H1 (cell line): Measurements from ENCODE around the gene TIMELESS. TPM values are rescaled to one million over a fixed set of nuclear protein-coding genes. Genes with fewer than 3 reads are reported as not detected.

Source experiments
- ASH2L ChIP-seq: fragments of 200-600, 300-600 bp; sonication (generic); IDR thresholded peaks from one replicate; pipeline ENCODE4 v1.7.1; 2017; ENCODE audit warnings: low read length
- CBX8 ChIP-seq: fragments of 300-800, 300-1000 bp; sonication (generic); IDR thresholded peaks from 2 replicates; pipeline ENCODE4 v1.7.1; 2016; ENCODE audit warnings: low read depth, low read length, borderline replicate concordance
- EP300 ChIP-seq, 2 experiments: IDR thresholded peaks; 1 replicate in 1 of 2; 2 replicates in 1 of 2; pipeline ENCODE4 v1.6.1; 2011 to 2012; ENCODE audit warnings: low read depth in 2 of 2, low read length in 2 of 2, mild to moderate bottlenecking in 2 of 2, borderline replicate concordance in 1 of 2, inconsistent platforms in 1 of 2, moderate library complexity in 1 of 2
- FOSL1 ChIP-seq: IDR thresholded peaks from 2 replicates; pipeline ENCODE4 v1.6.1; 2011; ENCODE audit warnings: mild to moderate bottlenecking, low read depth, low read length, moderate library complexity; ENCODE audit not compliant: insufficient read depth
- POLR2A ChIP-seq, 2 experiments: IDR thresholded peaks; 1 replicate in 1 of 2; 2 replicates in 1 of 2; pipeline ENCODE4 v1.6.1; 2011; ENCODE audit warnings: low read depth in 2 of 2, low read length in 2 of 2, mild to moderate bottlenecking in 2 of 2; ENCODE audit errors: control extremely low read depth in 1 of 2
- SIN3A ChIP-seq, 2 experiments: IDR thresholded peaks in 1 of 2; conservative IDR thresholded peaks in 1 of 2; 2 replicates each; pipeline ENCODE4 v1.6.1; 2011 to 2012; ENCODE audit warnings: low read length in 2 of 2, improper control_type of control experiment in 1 of 2, low read depth in 1 of 2, mild to moderate bottlenecking in 1 of 2
- SP1 ChIP-seq: IDR thresholded peaks from 2 replicates; pipeline ENCODE4 v1.6.1; 2011; ENCODE audit warnings: low read depth, low read length
- YY1 ChIP-seq: IDR thresholded peaks from 2 replicates; pipeline ENCODE4 v1.6.1; 2011; ENCODE audit warnings: low read depth, mild to moderate bottlenecking, low read length
- polyA plus RNA-seq, 7 experiments: library from polyadenylated mRNA; depleted of rRNA in 3 of 7; stranded (reverse) in 5 of 7; unstranded in 2 of 7; fragments of >200 nt in 5 of 7; fragments of 200-250 nt in 2 of 7; gene quantifications; 1 replicate in 5 of 7; 2 replicates in 1 of 7; 4 replicates in 1 of 7; pipeline versions ENCODE4 v1.2.1 to v1.2.3, GENCODE V29; 2011 to 2013; ENCODE audit warnings: missing spikeins in 2 of 7, mixed read lengths in 2 of 7
- total RNA-seq: library from RNA; stranded (reverse); fragmentation: NEBNext Ultra II Directional; extraction: Animal tissue kit (Norgen Biotek cat#: 25700); gene quantifications from 2 replicates; pipeline ENCODE4 v1.2.1, GENCODE V29; 2021
- TF ChIP-seq, protein P1 (sequence below): fragments of 300-600 bp; sonication (generic); IDR thresholded peaks from 2 replicates; pipeline ENCODE4 v1.7.1; 2012; ENCODE audit warnings: low read length, moderate library complexity, mild to moderate bottlenecking, inconsistent platforms; ENCODE audit not compliant: insufficient replicate concordance
- TF ChIP-seq, protein P2 (sequence below): IDR thresholded peaks from 2 replicates; pipeline ENCODE4 v1.6.1; 2012; ENCODE audit warnings: inconsistent platforms

The TIMELESS gene
- total and polyA plus RNA-seq, 2 of the 8 experiments (the other 6 are each of a cell fraction or from before 2014, with no cell fraction given): 17.1 to 86.7 TPM

DNA sequence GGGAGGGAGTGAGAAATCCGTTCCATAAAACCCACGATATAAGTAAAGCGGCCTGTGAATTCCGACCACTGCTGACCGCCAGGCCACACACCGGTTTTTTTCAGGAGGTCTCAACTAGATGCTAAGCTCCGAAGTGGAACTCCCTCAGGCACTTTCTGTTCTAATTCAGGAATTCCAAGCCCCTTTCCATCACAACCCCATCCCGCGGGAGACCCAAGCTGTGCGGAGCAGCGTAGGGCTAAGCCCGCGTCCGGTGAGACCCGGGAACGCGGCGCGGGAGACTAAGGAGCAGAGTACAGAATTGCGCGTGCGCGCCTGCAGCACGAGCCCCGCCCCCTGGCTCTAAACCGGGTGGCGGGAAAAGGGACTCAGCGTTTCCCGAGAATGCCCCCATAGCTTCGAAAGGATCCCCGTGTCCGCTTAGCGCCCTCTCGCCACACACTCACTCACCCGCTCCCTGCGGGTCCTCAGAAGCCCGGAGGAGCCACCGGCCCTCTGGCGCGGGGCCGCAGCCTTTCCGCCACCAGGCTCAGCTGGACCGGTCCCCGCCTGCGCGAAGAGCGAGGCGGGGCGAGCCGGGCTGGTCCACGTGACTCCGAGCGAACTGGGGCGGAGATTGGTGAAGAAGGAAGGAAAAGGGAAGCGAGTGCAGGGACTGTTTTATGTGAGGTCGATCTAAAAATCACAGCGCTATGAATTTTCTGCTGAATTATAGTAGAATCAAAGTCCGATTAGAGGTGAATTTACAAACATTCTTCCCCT lies at the start of gene TIMELESS (continued):
- TF ChIP-seq SP1: no peak
- peak; percentile 91 for TF ChIP-seq ASH2L
- no peak for TF ChIP-seq FOSL1
- TF ChIP-seq, protein P1, sequence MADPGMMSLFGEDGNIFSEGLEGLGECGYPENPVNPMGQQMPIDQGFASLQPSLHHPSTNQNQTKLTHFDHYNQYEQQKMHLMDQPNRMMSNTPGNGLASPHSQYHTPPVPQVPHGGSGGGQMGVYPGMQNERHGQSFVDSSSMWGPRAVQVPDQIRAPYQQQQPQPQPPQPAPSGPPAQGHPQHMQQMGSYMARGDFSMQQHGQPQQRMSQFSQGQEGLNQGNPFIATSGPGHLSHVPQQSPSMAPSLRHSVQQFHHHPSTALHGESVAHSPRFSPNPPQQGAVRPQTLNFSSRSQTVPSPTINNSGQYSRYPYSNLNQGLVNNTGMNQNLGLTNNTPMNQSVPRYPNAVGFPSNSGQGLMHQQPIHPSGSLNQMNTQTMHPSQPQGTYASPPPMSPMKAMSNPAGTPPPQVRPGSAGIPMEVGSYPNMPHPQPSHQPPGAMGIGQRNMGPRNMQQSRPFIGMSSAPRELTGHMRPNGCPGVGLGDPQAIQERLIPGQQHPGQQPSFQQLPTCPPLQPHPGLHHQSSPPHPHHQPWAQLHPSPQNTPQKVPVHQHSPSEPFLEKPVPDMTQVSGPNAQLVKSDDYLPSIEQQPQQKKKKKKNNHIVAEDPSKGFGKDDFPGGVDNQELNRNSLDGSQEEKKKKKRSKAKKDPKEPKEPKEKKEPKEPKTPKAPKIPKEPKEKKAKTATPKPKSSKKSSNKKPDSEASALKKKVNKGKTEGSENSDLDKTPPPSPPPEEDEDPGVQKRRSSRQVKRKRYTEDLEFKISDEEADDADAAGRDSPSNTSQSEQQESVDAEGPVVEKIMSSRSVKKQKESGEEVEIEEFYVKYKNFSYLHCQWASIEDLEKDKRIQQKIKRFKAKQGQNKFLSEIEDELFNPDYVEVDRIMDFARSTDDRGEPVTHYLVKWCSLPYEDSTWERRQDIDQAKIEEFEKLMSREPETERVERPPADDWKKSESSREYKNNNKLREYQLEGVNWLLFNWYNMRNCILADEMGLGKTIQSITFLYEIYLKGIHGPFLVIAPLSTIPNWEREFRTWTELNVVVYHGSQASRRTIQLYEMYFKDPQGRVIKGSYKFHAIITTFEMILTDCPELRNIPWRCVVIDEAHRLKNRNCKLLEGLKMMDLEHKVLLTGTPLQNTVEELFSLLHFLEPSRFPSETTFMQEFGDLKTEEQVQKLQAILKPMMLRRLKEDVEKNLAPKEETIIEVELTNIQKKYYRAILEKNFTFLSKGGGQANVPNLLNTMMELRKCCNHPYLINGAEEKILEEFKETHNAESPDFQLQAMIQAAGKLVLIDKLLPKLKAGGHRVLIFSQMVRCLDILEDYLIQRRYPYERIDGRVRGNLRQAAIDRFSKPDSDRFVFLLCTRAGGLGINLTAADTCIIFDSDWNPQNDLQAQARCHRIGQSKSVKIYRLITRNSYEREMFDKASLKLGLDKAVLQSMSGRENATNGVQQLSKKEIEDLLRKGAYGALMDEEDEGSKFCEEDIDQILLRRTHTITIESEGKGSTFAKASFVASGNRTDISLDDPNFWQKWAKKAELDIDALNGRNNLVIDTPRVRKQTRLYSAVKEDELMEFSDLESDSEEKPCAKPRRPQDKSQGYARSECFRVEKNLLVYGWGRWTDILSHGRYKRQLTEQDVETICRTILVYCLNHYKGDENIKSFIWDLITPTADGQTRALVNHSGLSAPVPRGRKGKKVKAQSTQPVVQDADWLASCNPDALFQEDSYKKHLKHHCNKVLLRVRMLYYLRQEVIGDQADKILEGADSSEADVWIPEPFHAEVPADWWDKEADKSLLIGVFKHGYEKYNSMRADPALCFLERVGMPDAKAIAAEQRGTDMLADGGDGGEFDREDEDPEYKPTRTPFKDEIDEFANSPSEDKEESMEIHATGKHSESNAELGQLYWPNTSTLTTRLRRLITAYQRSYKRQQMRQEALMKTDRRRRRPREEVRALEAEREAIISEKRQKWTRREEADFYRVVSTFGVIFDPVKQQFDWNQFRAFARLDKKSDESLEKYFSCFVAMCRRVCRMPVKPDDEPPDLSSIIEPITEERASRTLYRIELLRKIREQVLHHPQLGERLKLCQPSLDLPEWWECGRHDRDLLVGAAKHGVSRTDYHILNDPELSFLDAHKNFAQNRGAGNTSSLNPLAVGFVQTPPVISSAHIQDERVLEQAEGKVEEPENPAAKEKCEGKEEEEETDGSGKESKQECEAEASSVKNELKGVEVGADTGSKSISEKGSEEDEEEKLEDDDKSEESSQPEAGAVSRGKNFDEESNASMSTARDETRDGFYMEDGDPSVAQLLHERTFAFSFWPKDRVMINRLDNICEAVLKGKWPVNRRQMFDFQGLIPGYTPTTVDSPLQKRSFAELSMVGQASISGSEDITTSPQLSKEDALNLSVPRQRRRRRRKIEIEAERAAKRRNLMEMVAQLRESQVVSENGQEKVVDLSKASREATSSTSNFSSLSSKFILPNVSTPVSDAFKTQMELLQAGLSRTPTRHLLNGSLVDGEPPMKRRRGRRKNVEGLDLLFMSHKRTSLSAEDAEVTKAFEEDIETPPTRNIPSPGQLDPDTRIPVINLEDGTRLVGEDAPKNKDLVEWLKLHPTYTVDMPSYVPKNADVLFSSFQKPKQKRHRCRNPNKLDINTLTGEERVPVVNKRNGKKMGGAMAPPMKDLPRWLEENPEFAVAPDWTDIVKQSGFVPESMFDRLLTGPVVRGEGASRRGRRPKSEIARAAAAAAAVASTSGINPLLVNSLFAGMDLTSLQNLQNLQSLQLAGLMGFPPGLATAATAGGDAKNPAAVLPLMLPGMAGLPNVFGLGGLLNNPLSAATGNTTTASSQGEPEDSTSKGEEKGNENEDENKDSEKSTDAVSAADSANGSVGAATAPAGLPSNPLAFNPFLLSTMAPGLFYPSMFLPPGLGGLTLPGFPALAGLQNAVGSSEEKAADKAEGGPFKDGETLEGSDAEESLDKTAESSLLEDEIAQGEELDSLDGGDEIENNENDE: no peak
- TF ChIP-seq, protein P2, sequence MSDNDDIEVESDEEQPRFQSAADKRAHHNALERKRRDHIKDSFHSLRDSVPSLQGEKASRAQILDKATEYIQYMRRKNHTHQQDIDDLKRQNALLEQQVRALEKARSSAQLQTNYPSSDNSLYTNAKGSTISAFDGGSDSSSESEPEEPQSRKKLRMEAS: peak; percentile 86
- peak; percentile 41 to 84; a peak in 2 of 4 replicates for TF ChIP-seq SIN3A (conservative IDR thresholded peaks at IDR 0.05 in 1 of 2, IDR thresholded peaks at IDR 0.05 in 1 of 2; ENCODE audit: low read depth in 1 of 2, low read length in 2 of 2)
- no peak for TF ChIP-seq CBX8
- TF ChIP-seq POLR2A (IDR thresholded peaks at IDR 0.05; ENCODE audit: control extremely low read depth in 1 of 2, low read depth in 2 of 2, low read length in 2 of 2): peak; percentile 94 to 95
- TF ChIP-seq YY1: no peak
- TF ChIP-seq EP300 (IDR thresholded peaks at IDR 0.05; ENCODE audit: borderline replicate concordance in 1 of 2, low read depth in 2 of 2, low read length in 2 of 2): 0 out of 3 replicates have a peak, but pooled peaks of 1 of the 2 experiments have one; percentile 7
